ENCODE results near the gene CADPS.

The CADPS gene

GRCh38 chr3:62501289-62501668, 373.9 kb downstream of the CADPS start:
- Histone ChIP-seq H3K4me3 (replicated peaks; ENCODE audit: low read depth, low read length) (no peak overlapping the region), H3K36me3 (ENCODE audit: control insufficient read depth, insufficient read depth, low read length) (no peaks in the 10 kb centered on the region), H3K27me3 (replicated peaks; ENCODE audit: control insufficient read depth, insufficient read depth, low read length) (no peaks in the 10 kb centered on the region)
- TF ChIP-seq CTCF (IDR thresholded peaks at IDR 0.05; ENCODE audit: insufficient read depth, low read length, poor library complexity, severe bottlenecking): no peak
- DNase-seq (ENCODE audit: extremely low read depth, insufficient read length): no peak

GRCh38 chr3:62500556-62501288, 374.5 kb downstream of the CADPS start:
- DNase-seq (ENCODE audit: extremely low read depth, insufficient read length): no peak
- Histone ChIP-seq H3K36me3 (ENCODE audit: control insufficient read depth, insufficient read depth, low read length) (no peaks in the 10 kb centered on the region), H3K27me3 (replicated peaks; ENCODE audit: control insufficient read depth, insufficient read depth, low read length) (no peaks in the 10 kb centered on the region), H3K4me3 (replicated peaks; ENCODE audit: low read depth, low read length) (no peak overlapping the region)
- TF ChIP-seq CTCF (IDR thresholded peaks at IDR 0.05; ENCODE audit: insufficient read depth, low read length, poor library complexity, severe bottlenecking): no peak

GRCh38 chr3:62497156-62497555, 378.1 kb downstream of the CADPS start:
- Histone ChIP-seq H3K36me3 (ENCODE audit: control insufficient read depth, insufficient read depth, low read length) (no peaks in the 10 kb centered on the region), H3K4me3 (replicated peaks; ENCODE audit: low read depth, low read length) (no peak overlapping the region), H3K27me3 (replicated peaks; ENCODE audit: control insufficient read depth, insufficient read depth, low read length) (no peaks in the 10 kb centered on the region)
- TF ChIP-seq CTCF (IDR thresholded peaks at IDR 0.05; ENCODE audit: insufficient read depth, low read length, poor library complexity, severe bottlenecking): no peak
- DNase-seq (ENCODE audit: extremely low read depth, insufficient read length): no peak

- TF ChIP-seq CTCF (IDR thresholded peaks at IDR 0.05; ENCODE audit: insufficient read depth, low read length, poor library complexity, severe bottlenecking): no peak
- Histone ChIP-seq H3K36me3 (ENCODE audit: control insufficient read depth, insufficient read depth, low read length) (no peaks in the 10 kb centered on the region), H3K4me3 (replicated peaks; ENCODE audit: low read depth, low read length) (no peak overlapping the region), H3K27me3 (replicated peaks; ENCODE audit: control insufficient read depth, insufficient read depth, low read length) (no peaks in the 10 kb centered on the region)
- DNase-seq (ENCODE audit: extremely low read depth, insufficient read length): no peak
These were observed 378.7 kb downstream of the CADPS start for GRCh38 chr3:62496503-62496902.

GRCh38 chr3:62493109-62493801, 382.0 kb downstream of the CADPS start:
- peak; percentile 63 for TF ChIP-seq CTCF (IDR thresholded peaks at IDR 0.05; ENCODE audit: insufficient read depth, low read length, poor library complexity, severe bottlenecking)
- H3K36me3 ChIP-seq (ENCODE audit: control insufficient read depth, insufficient read depth, low read length): no peaks in the 10 kb centered on the region
- H3K4me3 ChIP-seq (replicated peaks; ENCODE audit: low read depth, low read length): no peak overlapping the region
- no peak for DNase-seq (ENCODE audit: extremely low read depth, insufficient read length)
- no peaks in the 10 kb centered on the region for H3K27me3 ChIP-seq (replicated peaks; ENCODE audit: control insufficient read depth, insufficient read depth, low read length)

Data from GM06990 (cell line).